GM19351 (cell line): ENCODE data around the gene TXNDC11.

ENCODE experiments used
- ATAC-seq: cut with Tn5 transposase; IDR thresholded peaks from one replicate; pipeline ENCODE4 v1.9.1; 2021; ENCODE audit warnings: mild to moderate bottlenecking, moderate library complexity; ENCODE audit not compliant: unreplicated experiment

Gene TXNDC11

GRCh38 chr16:11662582-11662981 lies 80.1 kb downstream of the TXNDC11 start:
- no peak for ATAC-seq

- ATAC-seq, result no peak
Observed at GRCh38 chr16:11660565-11660964, 82.1 kb downstream of the TXNDC11 start.

GRCh38 chr16:11658896-11659708 lies 83.6 kb downstream of the TXNDC11 start:
- ATAC-seq, result no peak

- no peak for ATAC-seq
Observed at GRCh38 chr16:11657556-11657955, 85.1 kb downstream of the TXNDC11 start.

GRCh38 chr16:11655655-11656054 lies 87.0 kb downstream of the TXNDC11 start:
- ATAC-seq, result no peak

- ATAC-seq, result no peak
Observed at GRCh38 chr16:11651796-11652195, 90.9 kb downstream of the TXNDC11 start.

GRCh38 chr16:11650641-11651591 lies 91.7 kb downstream of the TXNDC11 start:
- no peak for ATAC-seq

GRCh38 chr16:11649276-11649675 lies 93.4 kb downstream of the TXNDC11 start:
- ATAC-seq, result no peak

- no peak for ATAC-seq
Observed at GRCh38 chr16:11642765-11643116, 99.9 kb downstream of the TXNDC11 start.

GRCh38 chr16:11640987-11641817 lies 101.5 kb downstream of the TXNDC11 start:
- no peak for ATAC-seq

GRCh38 chr16:11639925-11640899 lies 102.4 kb downstream of the TXNDC11 start:
- no peak for ATAC-seq

- no peak for ATAC-seq
Observed at GRCh38 chr16:11639008-11639562, 103.6 kb downstream of the TXNDC11 start.

GRCh38 chr16:11638140-11638539 lies 104.5 kb downstream of the TXNDC11 start:
- ATAC-seq, result no peak

- no peak for ATAC-seq
Observed at GRCh38 chr16:11637320-11637719, 105.3 kb downstream of the TXNDC11 start.

GRCh38 chr16:11636172-11636721 lies 106.4 kb downstream of the TXNDC11 start:
- ATAC-seq, result no peak

- ATAC-seq, result no peak
Observed at GRCh38 chr16:11635679-11636171, 106.9 kb downstream of the TXNDC11 start.

GRCh38 chr16:11635113-11635652 lies 107.5 kb downstream of the TXNDC11 start:
- no peak for ATAC-seq

- ATAC-seq, result no peak
Observed at GRCh38 chr16:11634312-11634711, 108.3 kb downstream of the TXNDC11 start.

GRCh38 chr16:11633113-11633512 lies 109.5 kb downstream of the TXNDC11 start:
- ATAC-seq, result no peak
